DMS 273 (cell line): Measurements from ENCODE around the gene TMEM117.

Source experiments
- DNase-seq: peaks from one replicate; lab custom pipeline; 2025; ENCODE audit not compliant: unreplicated experiment; lab: John Stamatoyannopoulos, UW

The TMEM117 gene

DNA sequence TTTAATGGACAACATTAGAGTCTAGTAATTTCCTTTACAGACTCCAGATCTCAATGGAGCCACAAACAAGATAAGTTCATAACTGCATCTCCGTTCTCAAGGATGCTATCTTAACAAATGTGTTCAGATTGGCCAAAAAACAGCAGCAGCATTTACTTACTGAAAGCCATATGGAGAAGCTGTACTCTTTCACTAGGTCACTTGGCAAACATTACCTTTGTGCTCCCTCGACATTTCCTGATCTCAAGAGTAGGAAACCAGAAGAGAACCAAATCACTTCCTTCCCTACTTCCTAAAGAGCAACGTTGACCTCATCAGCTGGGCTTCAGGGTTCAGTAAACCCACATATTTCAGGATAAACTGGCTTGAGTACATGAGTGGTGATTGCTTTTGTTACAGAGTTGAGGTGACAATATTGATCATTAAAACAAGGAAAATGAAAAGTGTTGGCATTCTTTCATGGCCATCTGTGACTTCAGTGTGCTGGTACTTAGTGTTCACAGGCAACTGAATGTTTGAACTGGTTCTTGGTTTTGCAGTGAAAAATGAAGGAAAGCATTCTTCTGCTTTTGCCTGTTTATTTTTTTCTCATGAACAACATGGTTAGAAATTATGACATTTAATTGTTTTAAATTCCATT lies 449.6 kb downstream of the TMEM117 start:
- peak; percentile 36 for DNase-seq

DNA sequence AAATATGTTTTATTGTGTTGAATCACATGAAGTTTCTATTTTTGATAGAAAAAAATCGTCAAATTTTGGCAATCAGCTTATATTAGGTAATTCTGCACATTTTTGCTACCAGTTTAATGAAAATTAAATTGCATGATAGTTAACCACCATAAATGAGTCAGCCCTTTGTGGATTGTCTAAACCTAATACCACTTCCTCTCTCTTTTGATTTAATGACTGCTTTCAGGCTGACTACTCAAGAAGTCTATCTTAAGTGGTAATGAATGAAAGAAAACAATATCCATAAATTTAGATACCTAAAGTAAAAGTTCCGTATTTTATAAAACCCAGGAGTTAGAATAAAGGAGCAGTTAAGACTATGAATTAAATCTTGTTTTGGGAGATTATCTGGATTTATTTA lies 450.5 kb downstream of the TMEM117 start:
- no peak for DNase-seq

DNA sequence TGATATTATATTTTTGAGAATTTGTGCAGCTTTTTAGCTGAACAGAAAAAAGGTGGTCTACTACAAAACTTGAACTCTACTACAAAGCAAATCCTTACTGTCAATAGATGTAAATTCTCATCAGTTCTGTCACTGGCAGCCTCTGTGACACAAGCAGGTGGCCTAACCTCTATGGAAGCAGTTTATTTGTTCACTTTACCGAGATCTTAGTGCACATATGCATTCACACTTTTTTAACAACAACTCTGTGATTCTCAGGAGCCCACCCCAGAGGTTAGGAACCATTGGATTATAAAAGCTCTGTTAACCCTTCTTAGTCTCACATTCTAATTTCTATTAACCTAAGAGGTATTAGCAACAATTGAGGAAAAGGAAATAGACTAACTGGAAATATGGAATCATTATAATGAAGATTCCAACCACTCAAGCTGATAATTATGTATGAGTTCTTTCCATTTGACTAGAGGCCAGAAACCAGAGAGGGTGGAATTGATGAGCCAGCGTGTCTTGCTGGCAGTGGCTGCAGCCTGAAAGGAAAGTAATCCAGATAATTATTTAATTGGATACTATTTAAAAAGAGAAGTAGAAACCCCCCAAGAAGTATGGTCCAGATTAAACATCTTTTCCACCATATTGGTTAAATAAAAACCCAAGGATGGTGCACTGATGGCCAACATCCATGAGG lies 451.1 kb downstream of the TMEM117 start:
- DNase-seq, result no peak

DNA sequence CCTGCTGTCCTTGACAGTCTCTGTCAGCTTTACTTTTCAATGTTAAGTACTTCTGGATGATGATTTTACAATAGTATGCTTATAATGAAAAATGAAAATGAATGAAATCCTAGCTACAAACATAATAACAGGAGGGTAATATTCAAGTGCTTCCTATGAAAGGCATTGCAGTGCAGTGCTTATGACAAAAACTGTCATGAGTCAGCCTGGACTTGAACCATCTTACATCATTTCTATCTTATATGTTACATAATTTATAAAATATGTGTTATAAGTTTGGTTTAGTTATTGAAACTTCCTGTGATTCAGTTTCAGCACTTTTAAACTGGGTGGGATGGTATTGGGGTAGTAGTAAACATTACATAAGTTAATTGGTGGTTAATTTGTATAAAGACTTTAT lies 451.7 kb downstream of the TMEM117 start:
- DNase-seq, result no peak

DNA sequence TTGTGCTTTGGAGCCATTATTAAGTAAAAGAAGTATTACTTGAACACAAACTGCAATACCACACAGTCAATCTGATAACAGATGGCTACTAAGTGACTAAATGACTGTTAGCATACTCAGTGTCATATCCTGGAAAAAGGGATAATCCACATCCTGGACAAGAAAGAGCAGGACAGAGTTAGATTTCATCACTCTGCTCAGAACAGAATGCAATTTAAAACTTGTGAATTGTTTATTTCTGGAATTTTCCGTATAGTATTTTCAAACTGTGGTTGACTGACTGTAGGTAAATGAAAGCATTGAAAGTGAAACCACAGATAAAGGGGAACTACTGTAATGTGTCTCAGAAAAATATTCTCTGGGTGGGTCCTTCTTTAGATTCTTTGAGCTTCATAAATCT lies 458.8 kb downstream of the TMEM117 start:
- no peak for DNase-seq

DNA sequence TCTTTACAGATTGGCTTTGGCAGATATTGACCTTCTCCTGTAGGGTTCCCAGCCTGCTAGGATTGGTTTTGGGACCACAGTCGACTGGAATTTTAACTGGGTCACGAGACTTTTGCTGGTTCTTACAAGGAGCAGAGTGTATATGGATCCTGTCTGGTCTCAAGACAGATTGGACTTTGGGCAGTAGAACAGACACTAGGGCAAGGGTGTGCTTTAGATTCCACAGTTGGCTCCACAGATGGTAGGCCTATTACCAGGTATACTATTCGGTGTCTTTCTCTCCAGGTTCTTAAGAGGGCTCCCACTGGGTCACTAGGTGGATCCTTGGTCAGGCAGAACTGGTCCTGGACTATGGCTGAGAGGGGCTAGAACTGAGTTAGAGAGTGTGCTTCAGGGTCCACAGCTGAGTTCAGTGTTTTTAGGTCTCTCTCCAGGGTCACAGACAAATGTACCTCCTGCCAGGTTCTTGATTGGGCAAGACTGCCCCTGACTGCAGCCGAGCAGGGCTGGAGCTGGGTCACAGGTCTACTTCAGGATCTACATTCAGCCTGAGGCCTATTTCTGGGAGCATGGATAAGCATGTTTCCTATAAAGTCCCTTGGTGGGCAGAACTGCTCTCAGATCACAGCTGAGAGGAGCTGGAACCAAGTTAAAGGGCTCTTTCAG lies 460.2 kb downstream of the TMEM117 start:
- no peak for DNase-seq

DNA sequence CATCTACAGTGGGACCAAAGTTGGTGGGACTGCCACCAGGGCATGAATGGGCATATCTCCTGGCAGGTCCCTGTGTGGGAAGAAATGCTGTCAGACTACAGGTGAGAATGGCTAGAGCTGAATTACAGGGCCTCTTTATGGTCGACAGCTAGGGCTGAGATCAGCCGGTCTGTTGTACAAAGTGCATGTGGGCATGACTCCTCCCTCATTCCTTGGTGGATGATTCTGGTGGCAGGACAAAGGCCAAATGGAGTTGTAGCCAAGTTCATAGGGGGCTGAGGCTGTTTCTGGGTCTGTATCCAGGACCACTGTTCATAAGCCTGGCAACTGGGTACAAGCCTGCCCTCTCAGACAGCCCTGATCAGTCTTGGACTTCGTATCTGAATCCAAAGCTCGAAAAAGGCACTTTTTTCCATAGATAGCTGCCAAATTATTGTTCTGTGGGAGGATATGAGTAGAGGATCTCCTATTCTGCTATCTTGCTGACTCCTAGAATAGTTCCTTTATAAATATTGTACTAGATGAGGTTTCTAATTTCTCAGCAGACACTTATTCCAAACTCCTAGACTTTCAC lies 460.8 kb downstream of the TMEM117 start:
- no peak for DNase-seq

DNA sequence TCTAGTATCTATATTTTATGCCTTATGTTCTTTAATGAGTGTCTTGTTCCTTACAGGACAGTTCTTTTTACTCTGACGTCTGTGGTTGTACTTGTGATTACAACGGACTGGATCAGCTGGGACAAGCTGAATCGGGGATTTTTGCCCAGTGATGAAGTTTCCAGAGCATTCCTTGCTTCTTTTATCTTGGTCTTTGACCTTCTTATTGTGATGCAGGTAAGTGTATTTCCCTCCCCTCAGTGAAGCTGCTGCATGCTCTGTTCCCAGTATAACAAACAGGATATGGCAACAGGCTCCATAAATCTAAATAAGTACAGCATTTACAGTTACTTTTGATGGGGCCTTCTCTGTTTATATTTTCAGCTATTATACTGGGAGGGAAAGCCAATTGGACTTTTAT lies 463.6 kb downstream of the TMEM117 start:
- no peak for DNase-seq

DNA sequence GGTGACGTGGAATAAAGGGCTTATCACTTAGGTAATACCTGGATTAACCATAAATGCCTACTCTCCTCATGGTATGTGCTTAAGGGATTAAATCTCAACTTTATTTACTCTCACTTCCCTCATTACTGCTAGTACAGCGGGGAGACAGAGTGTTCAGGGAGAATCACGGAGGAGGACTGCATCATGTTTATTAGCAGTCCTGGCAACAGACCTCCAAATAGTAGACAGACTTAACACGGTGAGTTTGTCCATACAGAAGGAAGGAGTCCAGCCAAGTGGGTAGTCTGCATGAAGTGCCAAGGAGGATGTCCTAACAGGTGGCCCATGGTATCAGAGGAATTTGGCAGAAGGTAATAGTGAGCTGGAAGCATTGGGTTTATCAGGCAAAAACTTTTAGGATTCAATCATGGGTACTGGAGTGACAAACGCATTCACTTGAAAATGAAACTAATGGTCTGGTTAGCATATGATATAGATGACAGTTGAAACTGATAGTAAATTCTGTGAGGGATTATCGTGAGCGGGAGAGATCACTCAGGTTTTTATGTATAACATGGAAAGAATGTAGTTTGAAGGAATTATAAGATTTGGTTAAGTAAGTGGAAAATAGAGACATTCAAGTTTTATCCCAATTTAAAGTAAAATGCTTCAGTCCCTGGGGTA lies 471.8 kb downstream of the TMEM117 start:
- DNase-seq, result peak; percentile 38

DNA sequence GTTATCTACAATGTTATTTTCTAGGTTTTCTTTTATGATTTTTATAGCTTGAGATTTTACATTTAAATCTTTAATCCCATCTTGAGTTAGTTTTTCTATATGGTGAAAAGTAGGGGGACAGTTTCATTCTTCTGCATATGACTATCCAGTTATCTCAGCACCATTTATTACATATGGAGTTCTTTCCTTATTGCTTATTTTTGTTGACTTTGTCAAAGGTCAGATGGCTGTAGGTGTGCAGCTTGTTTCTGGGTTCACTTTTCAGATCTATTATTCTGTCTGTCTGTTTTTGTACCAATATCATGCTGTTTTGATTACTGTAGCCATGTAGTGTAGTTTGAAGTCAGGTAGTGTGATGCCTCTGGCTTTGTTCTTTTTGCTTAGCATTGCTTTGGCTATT lies 477.3 kb downstream of the TMEM117 start:
- DNase-seq, result no peak

DNA sequence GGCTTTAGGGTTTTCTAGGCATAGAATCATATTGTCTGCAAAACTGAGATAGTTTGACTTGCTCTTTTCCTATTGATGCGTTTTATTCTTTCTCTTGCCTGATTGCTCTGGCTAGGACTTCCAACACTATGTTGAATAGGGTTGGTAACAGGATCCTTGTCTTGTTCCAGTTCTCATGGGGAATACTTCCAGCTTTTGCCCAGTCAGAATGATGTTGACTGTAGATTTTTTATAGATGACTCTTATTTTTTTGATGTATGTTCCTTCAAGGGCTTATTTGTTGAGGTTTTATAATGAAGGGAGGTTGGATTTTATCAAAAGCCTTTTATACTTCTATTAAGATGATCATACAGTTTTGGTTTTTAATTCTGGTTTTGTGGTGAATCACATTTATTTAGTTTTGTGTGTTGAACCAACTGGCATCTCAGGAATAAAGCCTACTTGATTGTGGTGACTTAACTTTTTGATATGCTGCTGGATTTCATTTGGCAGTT lies 478.2 kb downstream of the TMEM117 start:
- DNase-seq, result no peak

DNA sequence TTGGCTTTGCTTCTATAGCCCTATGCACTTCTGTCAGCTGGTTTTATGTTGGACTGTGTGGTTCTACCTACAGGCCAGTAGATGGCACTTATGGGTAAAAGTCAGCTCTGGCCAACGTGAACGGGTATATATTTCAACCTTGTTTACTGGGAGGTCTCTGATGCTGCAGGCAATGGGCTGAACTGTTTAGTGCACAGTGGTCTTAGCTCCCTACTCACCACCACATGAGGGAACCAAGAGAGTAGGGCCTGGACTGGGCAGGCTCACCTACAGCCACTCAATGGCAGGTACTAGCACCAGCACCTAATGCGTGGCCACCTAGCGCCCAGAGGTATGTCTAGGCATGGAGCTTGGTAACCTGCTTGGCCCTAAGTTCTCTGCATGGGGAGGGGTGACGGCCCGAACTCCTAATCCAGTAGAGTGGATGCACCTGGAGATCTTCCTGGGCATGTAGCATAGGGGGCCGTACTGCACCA lies 481.8 kb downstream of the TMEM117 start:
- peak; percentile 60 for DNase-seq

DNA sequence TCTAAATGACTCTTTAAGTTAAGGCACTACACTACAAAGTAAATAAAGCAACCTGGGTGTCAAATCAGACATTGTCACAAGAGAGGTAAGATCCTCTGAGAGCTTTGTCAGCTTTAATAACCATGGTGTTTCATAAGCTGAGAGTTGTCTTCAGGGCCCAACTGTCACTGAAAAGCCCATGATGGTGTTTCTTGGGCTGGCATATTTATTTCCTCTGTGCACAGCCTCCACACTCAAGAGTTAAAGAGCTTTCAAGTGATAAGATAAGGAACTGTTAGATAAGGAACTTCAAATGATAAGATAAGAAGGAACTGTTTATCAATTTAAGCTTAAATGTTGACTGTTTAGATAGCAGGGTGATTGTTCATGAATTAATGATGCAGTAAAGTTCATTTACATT lies 495.4 kb downstream of the TMEM117 start:
- no peak for DNase-seq

DNA sequence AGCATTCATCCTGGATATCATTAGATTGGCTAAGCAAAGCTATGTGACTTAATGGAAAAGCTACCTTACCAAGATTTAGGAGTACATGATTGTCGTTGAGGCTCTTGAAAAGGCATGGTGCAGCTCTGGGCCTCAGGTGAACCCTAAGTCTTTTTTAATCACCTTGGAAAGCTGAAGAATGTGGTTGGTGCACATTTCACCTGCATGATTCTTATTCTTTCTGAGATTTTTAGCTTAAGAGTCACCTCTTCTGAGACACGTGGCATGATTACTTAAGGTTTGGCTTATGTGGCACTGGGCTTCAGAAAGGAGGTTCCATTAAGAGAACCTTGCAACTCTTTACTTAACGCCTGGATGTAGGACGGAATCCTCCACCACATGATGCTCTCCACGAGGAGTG lies 498.5 kb downstream of the TMEM117 start:
- no peak for DNase-seq

DNA sequence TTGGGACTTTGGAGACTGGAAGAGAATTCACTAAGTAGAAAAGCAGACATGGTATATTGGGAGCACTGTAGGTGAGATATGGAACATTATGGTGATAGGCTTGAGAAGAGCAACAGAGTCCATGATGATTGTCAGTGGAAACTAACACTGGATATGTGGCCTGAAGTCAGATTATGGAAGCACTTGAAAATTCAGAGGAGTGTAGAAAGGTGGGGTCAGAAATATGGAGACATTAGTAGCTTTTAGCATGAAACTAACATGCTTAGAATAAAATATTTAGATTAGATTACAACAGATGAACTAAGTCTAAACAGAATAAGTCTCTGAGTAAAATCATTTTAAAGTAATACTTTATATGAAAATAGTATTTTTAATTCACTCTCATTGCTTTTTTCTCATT lies 499.1 kb downstream of the TMEM117 start:
- DNase-seq, result no peak

DNA sequence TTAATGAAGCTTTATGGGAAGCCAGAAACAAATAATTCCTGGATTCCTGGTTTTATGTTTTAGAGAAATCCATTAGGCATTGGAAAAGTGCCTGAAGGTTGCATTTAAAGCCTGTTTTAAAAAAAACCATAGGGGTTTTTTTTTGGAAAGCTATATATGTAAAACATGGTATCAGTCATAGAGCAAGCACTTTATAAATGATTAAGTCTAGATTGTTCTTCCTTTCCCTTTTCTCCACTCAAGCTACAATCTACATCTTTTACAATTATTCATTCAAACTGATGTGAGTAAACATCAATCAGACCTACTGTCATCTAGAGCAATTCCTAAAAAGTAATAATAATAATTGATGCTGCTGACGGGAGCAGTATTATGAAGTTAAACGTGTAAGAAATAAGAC lies 500.7 kb downstream of the TMEM117 start:
- no peak for DNase-seq

DNA sequence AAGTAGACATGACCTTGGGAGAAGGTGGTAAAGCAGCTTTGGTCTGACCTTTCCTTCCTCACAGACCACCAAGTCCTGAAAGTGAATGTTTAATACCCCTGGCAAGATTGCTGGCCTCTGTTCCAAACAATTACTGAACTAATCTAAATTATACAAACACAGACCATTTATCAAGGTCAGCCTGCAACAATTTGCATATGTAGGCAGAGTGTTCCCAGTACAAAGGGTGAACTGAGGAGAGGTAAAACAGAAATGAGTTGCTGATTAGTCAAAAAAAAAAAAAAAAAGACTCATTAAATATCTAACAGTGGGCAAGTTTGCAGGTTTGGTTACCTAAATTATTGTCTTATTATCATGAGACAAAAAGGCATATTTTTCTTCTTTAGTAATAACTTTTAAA lies 506.5 kb downstream of the TMEM117 start:
- DNase-seq, result no peak

DNA sequence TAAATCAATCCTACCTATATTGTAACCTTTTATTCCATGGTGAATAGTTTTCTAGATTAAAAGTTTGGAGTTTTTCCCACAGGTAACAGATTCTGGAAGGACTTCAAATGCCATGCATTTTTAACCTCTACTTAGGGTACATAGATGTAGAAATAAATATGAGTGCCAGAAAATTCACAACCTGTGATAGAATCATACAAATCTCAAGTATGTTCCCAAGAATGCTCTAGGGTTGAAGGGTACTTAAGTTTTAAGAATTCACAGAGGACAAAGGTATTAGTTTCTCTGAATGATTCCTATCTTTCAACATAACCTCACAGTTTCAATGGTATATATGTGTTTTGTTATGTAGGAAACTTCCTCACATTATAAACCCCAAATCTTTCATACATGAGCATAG lies 511.3 kb downstream of the TMEM117 start:
- DNase-seq, result no peak

DNA sequence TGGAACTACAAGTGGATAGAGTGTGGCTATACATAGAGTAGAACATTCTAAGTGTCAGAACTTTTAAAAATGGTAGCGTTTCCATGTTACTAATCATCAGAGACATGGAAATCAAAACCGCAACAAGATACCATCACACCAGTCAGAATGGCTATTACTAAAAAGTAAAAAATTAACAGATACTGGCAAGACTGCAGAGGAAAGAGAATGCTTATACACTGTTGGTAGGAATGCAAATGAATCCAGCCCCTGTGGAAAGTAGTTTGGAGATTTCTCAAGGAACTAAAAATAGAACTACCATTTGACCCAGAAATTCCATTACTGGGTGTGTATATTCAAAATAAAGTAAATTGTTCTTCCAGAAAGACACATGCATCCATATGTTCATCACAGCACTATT lies 521.6 kb downstream of the TMEM117 start:
- no peak for DNase-seq

DNA sequence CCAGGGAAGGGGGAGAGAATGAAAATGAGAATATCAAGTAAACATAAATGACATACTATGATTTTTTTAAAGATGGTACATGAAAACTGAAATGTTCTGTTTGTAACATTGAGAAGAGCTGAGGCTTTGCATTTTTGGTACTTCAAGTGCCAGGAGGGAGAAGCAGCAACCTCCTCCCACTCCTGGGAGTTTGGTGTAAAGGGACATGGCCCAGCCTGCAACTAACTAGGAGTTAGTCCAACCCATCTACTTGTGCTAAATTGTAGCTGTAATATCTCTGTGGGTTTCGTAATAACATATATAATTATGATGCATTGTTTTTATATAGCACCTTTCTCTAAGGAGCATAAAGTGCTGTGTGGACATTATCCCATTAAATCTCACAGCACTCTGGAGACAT lies 522.8 kb downstream of the TMEM117 start:
- no peak for DNase-seq

DNA sequence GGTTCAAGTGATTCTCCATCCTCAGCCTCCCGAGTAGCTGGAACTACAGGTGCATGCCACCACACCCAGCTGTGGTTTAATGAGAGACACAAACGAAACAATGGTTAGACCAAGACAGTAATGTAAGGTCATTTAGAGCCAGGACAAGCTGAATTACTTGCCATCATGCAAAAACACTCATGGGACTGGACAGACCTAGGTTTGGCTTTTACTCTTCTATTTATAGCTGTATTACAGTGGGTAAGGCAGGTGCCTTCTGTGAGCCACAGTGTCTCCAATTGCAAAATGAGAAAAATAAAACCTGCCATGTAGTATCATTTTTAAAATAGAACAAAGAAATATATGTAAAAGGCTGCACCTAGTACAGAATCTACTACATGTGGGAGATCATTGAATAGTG lies 527.1 kb downstream of the TMEM117 start:
- DNase-seq, result no peak
